Hepatocyte (in vitro differentiated cells): Measurements from ENCODE around the gene ANO6.

Experiments
- CTCF ChIP-seq: fragments of 200-600 bp; sonication (generic); IDR thresholded peaks from 2 replicates; pipeline ENCODE4 v1.5.1; 2016; ENCODE audit warnings: antibody characterized with exemption, mild to moderate bottlenecking; ENCODE audit not compliant: poor library complexity
- EZH2 ChIP-seq: fragments of 200-600 bp; sonication (generic); IDR thresholded peaks from 2 replicates; pipeline ENCODE4 v1.6.1; 2016; ENCODE audit warnings: antibody characterized with exemption, mild to moderate bottlenecking, borderline replicate concordance
- EZH2phosphoT487 ChIP-seq: fragments of 200-600 bp; sonication (generic); IDR thresholded peaks from one replicate; pipeline ENCODE4 v1.6.1; 2018; ENCODE audit warnings: antibody characterized with exemption, mild to moderate bottlenecking, low read depth, moderate library complexity; ENCODE audit not compliant: unreplicated experiment, severe bottlenecking

- TF ChIP-seq CTCF (no peak), EZH2 (no peak), EZH2phosphoT487 (no peak)
Observed at GRCh38 chr12:45231515-45232145, 15.7 kb downstream of the ANO6 start.
